Keratinocyte (primary cell): ENCODE measurements around the gene CREG1. TPM values are rescaled to one million over a fixed set of nuclear protein-coding genes. Genes with fewer than 3 reads are reported as not detected.
A peak's percentile ranks its signal among the peaks of the same experiment; 100 is the strongest.

Experiments
- DNase-seq: peaks from one replicate; pipeline ENCODE4 v3.0.0-alpha.2; 2011; ENCODE audit warnings: low read depth, missing footprints, low spot score
- FAIRE-seq: peaks from 2 replicates; lab custom pipeline; 2011; peaks lifted over from hg19 to GRCh38; lab: Jason Lieb, UNC
- H2AFZ ChIP-seq: 2 replicates; pipeline ENCODE4 v1.6.0; 2012; ENCODE audit warnings: low read length, control low read depth, inconsistent platforms; ENCODE audit not compliant: control insufficient read depth
- H3K27ac ChIP-seq: 2 replicates; pipeline ENCODE4 v1.5.1; 2011; ENCODE audit warnings: low read length; ENCODE audit not compliant: control insufficient read depth, insufficient read depth
- H3K27me3 ChIP-seq: 3 replicates; pipeline ENCODE4 v1.6.0; 2011; ENCODE audit warnings: low read length; ENCODE audit not compliant: control insufficient read depth, insufficient read depth; ENCODE audit errors: extremely low read depth
- H3K36me3 ChIP-seq, 2 experiments: 2 replicates in 1 of 2; 3 replicates in 1 of 2; pipeline ENCODE4 v1.5.1; 2011; ENCODE audit warnings: low read length in 2 of 2, mild to moderate bottlenecking in 1 of 2; ENCODE audit not compliant: control insufficient read depth in 2 of 2, insufficient read depth in 2 of 2; ENCODE audit errors: extremely low read depth in 1 of 2
- H3K4me1 ChIP-seq: 3 replicates; pipeline ENCODE4 v1.5.1; 2011; ENCODE audit warnings: low read length; ENCODE audit not compliant: control insufficient read depth, insufficient read depth; ENCODE audit errors: extremely low read depth
- H3K4me2 ChIP-seq: 3 replicates; pipeline ENCODE4 v1.6.0; 2011; ENCODE audit warnings: low read depth, low read length; ENCODE audit not compliant: control insufficient read depth, insufficient read depth; ENCODE audit errors: extremely low read depth
- H3K4me3 ChIP-seq, 3 experiments: fragments of 200-600 bp in 1 of 3; sonication (generic) in 1 of 3; 2 replicates in 2 of 3; 3 replicates in 1 of 3; pipeline ENCODE4 v1.5.1; 2011 to 2016; ENCODE audit warnings: low read length in 3 of 3, mild to moderate bottlenecking in 3 of 3, control low read depth in 2 of 3, inconsistent platforms in 1 of 3, low read depth in 1 of 3, mixed read lengths in 1 of 3, mixed run types in 1 of 3, moderate library complexity in 1 of 3; ENCODE audit not compliant: control insufficient read depth in 2 of 3, insufficient read depth in 2 of 3; ENCODE audit errors: extremely low read depth in 1 of 3
- H3K79me2 ChIP-seq: 2 replicates; pipeline ENCODE4 v1.6.0; 2012; ENCODE audit warnings: low read length; ENCODE audit not compliant: control insufficient read depth, insufficient read depth
- H3K9ac ChIP-seq: 3 replicates; pipeline ENCODE4 v1.6.0; 2011; ENCODE audit warnings: low read length; ENCODE audit not compliant: control insufficient read depth, insufficient read depth; ENCODE audit errors: extremely low read depth
- H3K9me1 ChIP-seq: 3 replicates; pipeline ENCODE4 v1.6.0; 2011; ENCODE audit warnings: low read length; ENCODE audit not compliant: control insufficient read depth, insufficient read depth; ENCODE audit errors: extremely low read depth
- H3K9me3 ChIP-seq: 2 replicates; pipeline ENCODE4 v1.5.1; 2012; ENCODE audit warnings: low read depth, low read length; ENCODE audit not compliant: control insufficient read depth
- H4K20me1 ChIP-seq: 3 replicates; pipeline ENCODE4 v1.6.0; 2011; ENCODE audit warnings: low read length; ENCODE audit not compliant: control insufficient read depth, insufficient read depth; ENCODE audit errors: extremely low read depth
- EZH2 ChIP-seq: IDR thresholded peaks from one replicate; pipeline ENCODE4 v1.6.1; 2012; ENCODE audit warnings: inconsistent platforms, mild to moderate bottlenecking, low read length, moderate library complexity
- dilution Hi-C: fragments of 300-500 bp; cut with MboI; formaldehyde crosslinking; loops from one replicate; pipeline ENCODE4 v1.7.0; 2020; ENCODE audit warnings: low sequenced_read_pairs; ENCODE audit not compliant: extremely low pct_ligation_motif_present
- polyA plus RNA-seq, 5 experiments: library from polyadenylated mRNA; depleted of rRNA in 3 of 5; stranded (reverse) in 3 of 5; stranded (forward) in 1 of 5; unstranded in 1 of 5; fragments of >200 nt; gene quantifications; 1 replicate in 1 of 5; 2 replicates in 3 of 5; 3 replicates in 1 of 5; pipeline versions ENCODE4 v1.2.1 to v1.2.3, GENCODE V29; 2011 to 2012; ENCODE audit warnings: missing spikeins in 2 of 5, low read depth in 1 of 5, low replicate concordance in 1 of 5
- TF ChIP-seq, protein P1 (sequence below), 3 experiments: IDR thresholded peaks in 1 of 3; conservative IDR thresholded peaks in 1 of 3; optimal IDR thresholded peaks in 1 of 3; 2 replicates in 2 of 3; 3 replicates in 1 of 3; pipeline versions ENCODE3 to v1.5.1; 2011; ENCODE audit warnings: low read length in 3 of 3, mild to moderate bottlenecking in 3 of 3, moderate library complexity in 2 of 3, control low read depth in 1 of 3, inconsistent platforms in 1 of 3; ENCODE audit not compliant: insufficient read depth in 2 of 3; ENCODE audit errors: extremely low read depth in 1 of 3

Gene CREG1
- polyA plus RNA-seq, 1 donor (not counting 4 experiments of a cell fraction or from before 2014, with no cell fraction given), result 68.8 TPM

- FAIRE-seq, result no peak
- Histone ChIP-seq H4K20me1 (no peaks in the 10 kb centered on the region), H3K4me3 (no peak overlapping the region), H3K27ac (no peak overlapping the region), H3K36me3 (peaks cover 0 to 4% of the 10 kb centered on the region in 2 experiments), H3K4me2 (no peak overlapping the region), H2AFZ (no peak overlapping the region), H3K27me3 (no peaks in the 10 kb centered on the region), H3K9me1 (no peaks in the 10 kb centered on the region), H3K4me1 (peaks cover 12% of the 10 kb centered on the region), H3K79me2 (no peaks in the 10 kb centered on the region), H3K9ac (no peak overlapping the region), H3K9me3 (no peaks in the 10 kb centered on the region)
- dilution Hi-C loops, result no loop called here
- TF ChIP-seq, protein P1, sequence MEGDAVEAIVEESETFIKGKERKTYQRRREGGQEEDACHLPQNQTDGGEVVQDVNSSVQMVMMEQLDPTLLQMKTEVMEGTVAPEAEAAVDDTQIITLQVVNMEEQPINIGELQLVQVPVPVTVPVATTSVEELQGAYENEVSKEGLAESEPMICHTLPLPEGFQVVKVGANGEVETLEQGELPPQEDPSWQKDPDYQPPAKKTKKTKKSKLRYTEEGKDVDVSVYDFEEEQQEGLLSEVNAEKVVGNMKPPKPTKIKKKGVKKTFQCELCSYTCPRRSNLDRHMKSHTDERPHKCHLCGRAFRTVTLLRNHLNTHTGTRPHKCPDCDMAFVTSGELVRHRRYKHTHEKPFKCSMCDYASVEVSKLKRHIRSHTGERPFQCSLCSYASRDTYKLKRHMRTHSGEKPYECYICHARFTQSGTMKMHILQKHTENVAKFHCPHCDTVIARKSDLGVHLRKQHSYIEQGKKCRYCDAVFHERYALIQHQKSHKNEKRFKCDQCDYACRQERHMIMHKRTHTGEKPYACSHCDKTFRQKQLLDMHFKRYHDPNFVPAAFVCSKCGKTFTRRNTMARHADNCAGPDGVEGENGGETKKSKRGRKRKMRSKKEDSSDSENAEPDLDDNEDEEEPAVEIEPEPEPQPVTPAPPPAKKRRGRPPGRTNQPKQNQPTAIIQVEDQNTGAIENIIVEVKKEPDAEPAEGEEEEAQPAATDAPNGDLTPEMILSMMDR (optimal IDR thresholded peaks at IDR 0.05 in 1 of 3, IDR thresholded peaks at IDR 0.05 in 1 of 3, conservative IDR thresholded peaks at IDR 0.05 in 1 of 3; ENCODE audit: extremely low read depth in 1 of 3, insufficient read depth in 2 of 3, low read length in 3 of 3), result no peak
- no peak for TF ChIP-seq EZH2
- DNase-seq, result no peak
Measured at GRCh38 chr1:167541610-167542009, 12.0 kb downstream of the CREG1 start.

- H3K79me2 ChIP-seq, result no peaks in the 10 kb centered on the region
- H3K4me1 ChIP-seq, result peaks cover 12% of the 10 kb centered on the region
- H3K36me3 ChIP-seq, result peaks cover 0 to 4% of the 10 kb centered on the region in 2 experiments
- no peaks in the 10 kb centered on the region for H4K20me1 ChIP-seq
- no peak overlapping the region for H3K27ac ChIP-seq
- H3K9me3 ChIP-seq, result no peaks in the 10 kb centered on the region
- no peak for FAIRE-seq
- TF ChIP-seq EZH2, result no peak
- no peaks in the 10 kb centered on the region for H3K9me1 ChIP-seq
- dilution Hi-C loops, result no loop called here
- no peak overlapping the region for H3K4me3 ChIP-seq
- H3K4me2 ChIP-seq, result no peak overlapping the region
- no peak for DNase-seq
- no peak overlapping the region for H2AFZ ChIP-seq
- H3K27me3 ChIP-seq, result no peaks in the 10 kb centered on the region
- no peak overlapping the region for H3K9ac ChIP-seq
Measured at GRCh38 chr1:167541003-167541402, 12.6 kb downstream of the CREG1 start.

DNA sequence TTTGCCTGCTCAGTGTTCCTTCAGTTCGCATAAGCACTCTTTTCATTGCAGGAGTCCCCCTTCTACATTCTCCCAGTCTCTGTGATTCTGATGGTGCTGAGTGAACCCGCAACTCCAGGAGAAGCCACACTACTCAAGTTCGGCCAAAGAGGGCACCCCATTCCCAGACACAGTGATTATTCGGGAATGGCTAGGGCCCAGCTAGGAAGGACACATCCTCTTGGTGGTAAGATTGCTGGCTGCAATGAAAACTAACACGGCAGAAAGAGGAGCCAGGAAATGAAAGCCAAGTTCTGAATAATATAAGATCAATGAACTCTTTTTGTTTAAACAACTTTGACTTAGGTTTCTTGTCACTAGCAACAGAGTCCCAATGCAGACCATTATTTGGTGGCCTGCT, 14.9 kb downstream of the CREG1 start:
- H4K20me1 ChIP-seq, result no peaks in the 10 kb centered on the region
- H3K36me3 ChIP-seq, result peaks cover 0 to 4% of the 10 kb centered on the region in 2 experiments
- dilution Hi-C loops, result no loop called here
- no peaks in the 10 kb centered on the region for H3K79me2 ChIP-seq
- no peak for DNase-seq
- no peak overlapping the region for H3K4me3 ChIP-seq
- H3K9me3 ChIP-seq, result no peaks in the 10 kb centered on the region
- H3K4me1 ChIP-seq, result peaks cover 7% of the 10 kb centered on the region
- H3K27ac ChIP-seq, result no peak overlapping the region
- H2AFZ ChIP-seq, result no peak overlapping the region
- no peak for TF ChIP-seq EZH2
- TF ChIP-seq, protein P1 (optimal IDR thresholded peaks at IDR 0.05 in 1 of 3, IDR thresholded peaks at IDR 0.05 in 1 of 3, conservative IDR thresholded peaks at IDR 0.05 in 1 of 3; ENCODE audit: extremely low read depth in 1 of 3, insufficient read depth in 2 of 3, low read length in 3 of 3), result peak in 1 of 3 experiments; percentile 26
- no peaks in the 10 kb centered on the region for H3K27me3 ChIP-seq
- FAIRE-seq, result no peak
- H3K9ac ChIP-seq, result no peak overlapping the region
- H3K4me2 ChIP-seq, result no peak overlapping the region
- H3K9me1 ChIP-seq, result no peaks in the 10 kb centered on the region
